Measurements from ENCODE around the gene PINLYP.

The PINLYP gene

GRCh38 chr19:43538922-43539321 lies 36.7 kb upstream of the PINLYP start:
- Histone ChIP-seq H3K36me3 (ENCODE audit: control insufficient read depth, insufficient read depth, low read length) (peaks cover 22% of the 10 kb centered on the region), H3K27me3 (replicated peaks; ENCODE audit: control insufficient read depth, insufficient read depth, low read length) (no peaks in the 10 kb centered on the region), H3K4me3 (replicated peaks; ENCODE audit: low read depth, low read length) (no peak overlapping the region)
- DNase-seq (ENCODE audit: extremely low read depth, insufficient read length), result no peak
- TF ChIP-seq, protein P1, sequence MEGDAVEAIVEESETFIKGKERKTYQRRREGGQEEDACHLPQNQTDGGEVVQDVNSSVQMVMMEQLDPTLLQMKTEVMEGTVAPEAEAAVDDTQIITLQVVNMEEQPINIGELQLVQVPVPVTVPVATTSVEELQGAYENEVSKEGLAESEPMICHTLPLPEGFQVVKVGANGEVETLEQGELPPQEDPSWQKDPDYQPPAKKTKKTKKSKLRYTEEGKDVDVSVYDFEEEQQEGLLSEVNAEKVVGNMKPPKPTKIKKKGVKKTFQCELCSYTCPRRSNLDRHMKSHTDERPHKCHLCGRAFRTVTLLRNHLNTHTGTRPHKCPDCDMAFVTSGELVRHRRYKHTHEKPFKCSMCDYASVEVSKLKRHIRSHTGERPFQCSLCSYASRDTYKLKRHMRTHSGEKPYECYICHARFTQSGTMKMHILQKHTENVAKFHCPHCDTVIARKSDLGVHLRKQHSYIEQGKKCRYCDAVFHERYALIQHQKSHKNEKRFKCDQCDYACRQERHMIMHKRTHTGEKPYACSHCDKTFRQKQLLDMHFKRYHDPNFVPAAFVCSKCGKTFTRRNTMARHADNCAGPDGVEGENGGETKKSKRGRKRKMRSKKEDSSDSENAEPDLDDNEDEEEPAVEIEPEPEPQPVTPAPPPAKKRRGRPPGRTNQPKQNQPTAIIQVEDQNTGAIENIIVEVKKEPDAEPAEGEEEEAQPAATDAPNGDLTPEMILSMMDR (IDR thresholded peaks at IDR 0.05; ENCODE audit: insufficient read depth, low read length, poor library complexity, severe bottlenecking), result no peak

DNA sequence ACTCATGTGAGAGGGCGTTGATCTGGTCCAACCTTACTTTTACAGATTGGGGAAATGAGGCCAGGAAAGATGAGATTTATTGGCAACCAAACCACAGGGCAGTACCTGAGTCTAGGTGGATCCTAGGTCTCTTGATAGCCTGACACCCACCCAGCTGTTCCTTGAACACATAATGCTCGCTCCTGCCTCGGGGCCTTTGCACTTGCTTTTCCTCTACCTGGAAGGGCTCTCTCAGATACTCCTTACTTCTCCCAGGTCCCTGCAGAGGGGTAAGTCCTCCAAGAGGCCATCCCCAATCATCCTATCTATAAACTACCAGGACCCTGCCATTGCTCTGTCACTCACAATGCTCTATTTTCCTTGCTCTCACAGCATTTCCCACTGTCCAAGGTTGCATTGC lies 35.2 kb upstream of the PINLYP start:
- peaks cover 22% of the 10 kb centered on the region for H3K36me3 ChIP-seq (ENCODE audit: control insufficient read depth, insufficient read depth, low read length)
- DNase-seq (ENCODE audit: extremely low read depth, insufficient read length), result no peak
- no peak overlapping the region for H3K4me3 ChIP-seq (replicated peaks; ENCODE audit: low read depth, low read length)
- no peaks in the 10 kb centered on the region for H3K27me3 ChIP-seq (replicated peaks; ENCODE audit: control insufficient read depth, insufficient read depth, low read length)
- TF ChIP-seq, protein P1 (IDR thresholded peaks at IDR 0.05; ENCODE audit: insufficient read depth, low read length, poor library complexity, severe bottlenecking), result no peak

DNA sequence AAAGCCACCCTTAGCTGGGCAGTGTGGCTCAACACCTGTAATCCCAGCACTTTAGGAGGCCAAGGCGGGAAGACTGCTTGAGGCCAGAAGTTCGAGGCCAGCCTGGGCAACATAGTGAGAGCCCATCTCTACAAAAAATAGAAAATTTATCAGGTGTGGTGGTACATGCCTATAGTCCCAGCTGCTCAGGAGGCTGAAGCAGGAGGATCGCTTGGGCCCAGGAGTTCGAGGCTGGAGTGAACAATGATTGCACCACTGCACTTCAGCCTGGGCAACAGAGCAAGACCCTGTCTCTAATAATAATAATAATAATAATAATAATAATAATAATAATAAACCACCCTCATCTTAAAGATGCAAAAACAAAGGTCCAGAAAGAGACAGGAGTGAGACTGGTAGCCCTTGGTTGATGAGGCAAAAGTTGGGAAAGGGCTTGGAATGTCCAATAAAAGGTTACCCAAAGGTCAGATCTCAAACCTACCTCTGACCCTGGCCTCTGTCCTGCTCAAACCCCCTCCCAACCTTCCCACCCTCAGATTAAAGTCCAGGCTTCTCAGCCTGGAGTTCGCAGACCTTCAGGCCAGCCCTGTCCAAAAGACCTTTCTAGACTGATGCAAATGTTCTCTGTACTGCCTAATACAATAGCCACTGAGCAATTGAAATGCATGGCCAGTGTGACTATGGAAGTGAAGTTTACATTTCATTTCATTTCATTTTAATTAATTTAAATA lies 33.5 kb upstream of the PINLYP start:
- Histone ChIP-seq H3K4me3 (replicated peaks; ENCODE audit: low read depth, low read length) (no peak overlapping the region), H3K27me3 (replicated peaks; ENCODE audit: control insufficient read depth, insufficient read depth, low read length) (no peaks in the 10 kb centered on the region), H3K36me3 (ENCODE audit: control insufficient read depth, insufficient read depth, low read length) (peaks cover 25% of the 10 kb centered on the region)
- DNase-seq (ENCODE audit: extremely low read depth, insufficient read length), result no peak
- TF ChIP-seq, protein P1 (IDR thresholded peaks at IDR 0.05; ENCODE audit: insufficient read depth, low read length, poor library complexity, severe bottlenecking), result no peak

DNA sequence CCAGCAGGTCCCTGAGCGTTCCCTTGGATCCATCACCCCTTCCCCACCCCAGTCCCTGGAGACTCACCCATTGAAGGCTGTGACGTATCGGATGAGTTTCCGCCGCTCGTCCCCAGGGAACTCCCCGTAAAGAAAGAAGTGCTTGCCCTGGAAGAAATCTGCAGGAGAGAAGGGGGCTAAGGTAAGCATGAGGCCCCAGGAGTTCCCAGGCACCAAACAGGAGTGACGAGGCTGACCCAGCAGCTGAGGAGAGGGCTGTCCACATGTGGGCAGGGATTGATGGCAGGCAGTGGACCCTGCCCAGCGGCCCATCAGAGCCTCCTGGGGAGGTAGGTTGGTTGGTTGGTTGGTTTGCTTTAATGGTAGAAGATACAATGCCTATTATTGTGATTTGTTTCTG lies 31.5 kb upstream of the PINLYP start:
- peaks cover 25% of the 10 kb centered on the region for H3K36me3 ChIP-seq (ENCODE audit: control insufficient read depth, insufficient read depth, low read length)
- H3K27me3 ChIP-seq (replicated peaks; ENCODE audit: control insufficient read depth, insufficient read depth, low read length), result no peaks in the 10 kb centered on the region
- H3K4me3 ChIP-seq (replicated peaks; ENCODE audit: low read depth, low read length), result no peak overlapping the region
- TF ChIP-seq, protein P1 (IDR thresholded peaks at IDR 0.05; ENCODE audit: insufficient read depth, low read length, poor library complexity, severe bottlenecking), result no peak
- no peak for DNase-seq (ENCODE audit: extremely low read depth, insufficient read length)

DNA sequence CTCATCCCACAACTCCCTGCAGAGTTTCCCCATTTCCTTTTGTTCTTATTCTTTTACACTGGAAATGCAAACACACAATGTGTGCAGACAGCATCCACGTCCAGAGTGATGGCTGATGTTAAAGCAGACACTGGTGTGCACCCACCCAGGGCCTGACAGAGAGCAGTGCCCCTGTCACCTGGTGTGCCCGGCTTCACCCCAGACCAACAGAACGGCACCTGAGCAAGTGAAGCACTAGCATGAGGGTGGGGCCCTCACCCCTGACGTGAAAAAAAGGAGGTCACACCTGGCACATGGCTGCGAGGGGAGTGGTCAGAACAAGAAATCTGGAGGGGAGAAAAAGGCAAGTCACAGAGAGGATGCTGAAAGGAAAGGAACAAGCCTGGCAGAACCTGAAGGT lies 30.3 kb upstream of the PINLYP start:
- peaks cover 24% of the 10 kb centered on the region for H3K36me3 ChIP-seq (ENCODE audit: control insufficient read depth, insufficient read depth, low read length)
- no peak for DNase-seq (ENCODE audit: extremely low read depth, insufficient read length)
- H3K27me3 ChIP-seq (replicated peaks; ENCODE audit: control insufficient read depth, insufficient read depth, low read length), result no peaks in the 10 kb centered on the region
- TF ChIP-seq, protein P1 (IDR thresholded peaks at IDR 0.05; ENCODE audit: insufficient read depth, low read length, poor library complexity, severe bottlenecking), result no peak
- no peak overlapping the region for H3K4me3 ChIP-seq (replicated peaks; ENCODE audit: low read depth, low read length)

DNA sequence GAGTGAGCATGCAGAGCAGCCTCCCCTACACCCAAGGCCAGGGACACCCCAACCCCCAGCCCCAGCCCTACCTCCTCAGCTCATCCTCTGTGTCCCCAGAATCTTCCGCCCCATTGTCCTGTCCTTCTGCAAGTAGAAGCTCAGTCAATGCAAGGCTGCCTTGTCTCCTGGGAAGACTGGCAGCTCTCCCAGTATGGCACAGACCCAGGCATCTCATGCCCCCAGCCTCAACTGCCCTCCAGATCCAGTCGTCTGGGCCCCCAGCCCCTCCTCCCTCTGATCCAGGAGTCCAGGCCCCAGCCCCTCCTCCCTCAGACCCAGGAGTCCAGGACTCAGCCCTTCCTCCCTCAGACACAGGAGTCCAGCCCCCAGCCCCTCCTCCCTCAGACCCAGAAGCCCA lies 29.6 kb upstream of the PINLYP start:
- peaks cover 22% of the 10 kb centered on the region for H3K36me3 ChIP-seq (ENCODE audit: control insufficient read depth, insufficient read depth, low read length)
- TF ChIP-seq, protein P1 (IDR thresholded peaks at IDR 0.05; ENCODE audit: insufficient read depth, low read length, poor library complexity, severe bottlenecking), result no peak
- H3K27me3 ChIP-seq (replicated peaks; ENCODE audit: control insufficient read depth, insufficient read depth, low read length), result no peaks in the 10 kb centered on the region
- no peak for DNase-seq (ENCODE audit: extremely low read depth, insufficient read length)
- H3K4me3 ChIP-seq (replicated peaks; ENCODE audit: low read depth, low read length), result no peak overlapping the region

Measured in GM06990 (cell line).